Uterus (tissue), 2 donors: ENCODE data around the gene TPP2.

Experiments used
- CTCF ChIP-seq, 4 experiments: fragments of 200-600 bp in 2 of 4; fragments of 450-650 bp in 2 of 4; sonication (generic) in 2 of 4; IDR thresholded peaks; one replicate each; pipeline ENCODE4 v1.5.1; 2016 to 2019; ENCODE audit warnings: antibody characterized with exemption in 4 of 4, mild to moderate bottlenecking in 2 of 4, moderate library complexity in 1 of 4
- POLR2A ChIP-seq, 2 donors: fragments of 450-650 bp; IDR thresholded peaks; one replicate each; pipeline ENCODE4 v1.6.1; 2016; ENCODE audit warnings: antibody characterized with exemption in 2 of 2, mild to moderate bottlenecking in 1 of 2, moderate library complexity in 1 of 2

DNA sequence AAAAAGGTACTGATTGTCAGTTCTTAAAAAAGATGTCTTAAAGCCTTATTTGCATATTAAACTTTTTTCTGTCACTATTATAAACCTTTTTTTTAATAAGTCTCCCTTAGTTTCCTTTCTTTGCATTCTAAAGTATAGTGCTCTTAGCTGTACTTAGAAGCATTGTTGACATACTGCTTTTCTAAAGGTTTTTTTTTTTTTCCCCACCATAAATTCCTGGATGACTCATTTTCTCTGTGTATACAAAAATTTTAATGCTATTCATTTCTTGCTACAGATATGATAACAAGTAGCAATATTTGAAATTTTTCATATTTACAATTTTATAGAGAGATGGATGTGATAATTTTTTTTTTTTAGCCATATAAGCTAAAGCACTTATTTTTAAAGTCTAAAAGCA lies 54.6 kb downstream of the TPP2 start:
- TF ChIP-seq CTCF (IDR thresholded peaks at IDR 0.05) (no peak), POLR2A (IDR thresholded peaks at IDR 0.05) (no peak)
